Stimulated activated CD4-positive, alpha-beta T cell treated with anti-CD3 and anti-CD28 coated beads, TNF-alpha, amount 100 ng/mL, for 48 hours (primary cell): ENCODE measurements around the gene SPPL2B.
"Not testable (repeated sequence)": the region's sequence is repeated elsewhere in the genome, so short reads cannot be mapped to it uniquely, and the experiment has no call there.

Source experiments
- DNase-seq, 3 donors: peaks; one replicate each; pipeline ENCODE4 v3.0.0-alpha.2; 2020; ENCODE audit warnings: low read depth in 3 of 3

The SPPL2B gene

GRCh38 chr19:2328401-2329148, at the start of gene SPPL2B, which contains the start of gene LSM7:
Gene SPPL2B, plus strand, starts transcription at chr19:2328684. Its CDS starts 26 bp downstream, at chr19:2328710.
Gene LSM7, minus strand, starts transcription at chr19:2328586. Its CDS starts 20 bp downstream, at chr19:2328566.
- DNase-seq: peak; percentile 83 to 87 (median 86)

GRCh38 chr19:2280633-2281264, 47.7 kb upstream of the SPPL2B start:
- no peak for DNase-seq

GRCh38 chr19:2281265-2282061, 47.0 kb upstream of the SPPL2B start:
- not testable (repeated sequence) for DNase-seq

GRCh38 chr19:2282062-2282861, 46.2 kb upstream of the SPPL2B start, which contains the start of gene PEAK3:
Gene PEAK3, minus strand, starts transcription at chr19:2282175. Its CDS starts 1,244 bp downstream, at chr19:2280931.
- DNase-seq: no peak

- no peak for DNase-seq
Measured at GRCh38 chr19:2282862-2283237, 45.6 kb upstream of the SPPL2B start.

GRCh38 chr19:2283835-2284507, 44.5 kb upstream of the SPPL2B start:
- no peak for DNase-seq

- no peak for DNase-seq
Measured at GRCh38 chr19:2286402-2287140, 41.9 kb upstream of the SPPL2B start.

- DNase-seq: no peak
Measured at GRCh38 chr19:2287585-2288337, 40.7 kb upstream of the SPPL2B start.

- DNase-seq: no peak
Measured at GRCh38 chr19:2288338-2288817, 40.1 kb upstream of the SPPL2B start.

- DNase-seq: no peak
Measured at GRCh38 chr19:2288818-2289713, 39.4 kb upstream of the SPPL2B start.

GRCh38 chr19:2289714-2290435, 38.6 kb upstream of the SPPL2B start:
- DNase-seq: no peak

- no peak for DNase-seq
Measured at GRCh38 chr19:2290441-2291184, 37.9 kb upstream of the SPPL2B start.

- DNase-seq: no peak
Measured at GRCh38 chr19:2291185-2291751, 37.2 kb upstream of the SPPL2B start.

GRCh38 chr19:2294687-2295335, 33.7 kb upstream of the SPPL2B start:
- no peak for DNase-seq

- no peak for DNase-seq
Measured at GRCh38 chr19:2296141-2296540, 32.3 kb upstream of the SPPL2B start.

- DNase-seq: no peak
Measured at GRCh38 chr19:2300533-2300932, 28.0 kb upstream of the SPPL2B start.
